ENCODE data around the gene GAB2.

GRCh38 chr11:78459738-78460137, 42.1 kb upstream of the GAB2 start:
- no peak for TF ChIP-seq ZNF274 (IDR thresholded peaks at IDR 0.05; ENCODE audit: low read depth, low read length)
- no peak for TF ChIP-seq YY1 (IDR thresholded peaks at IDR 0.05; ENCODE audit: insufficient read depth, insufficient read length)
- TF ChIP-seq SUZ12 (IDR thresholded peaks at IDR 0.05; ENCODE audit: extremely low read depth, insufficient read depth, insufficient read length): no peak

Data from NT2/D1 (cell line).